ENCODE measurements around the gene ASB11. TPM values are rescaled to one million over a fixed set of nuclear protein-coding genes. Genes with fewer than 3 reads are reported as not detected.

The ASB11 gene
- total RNA-seq, 1 donor from 2014 or later, result not detected

DNA sequence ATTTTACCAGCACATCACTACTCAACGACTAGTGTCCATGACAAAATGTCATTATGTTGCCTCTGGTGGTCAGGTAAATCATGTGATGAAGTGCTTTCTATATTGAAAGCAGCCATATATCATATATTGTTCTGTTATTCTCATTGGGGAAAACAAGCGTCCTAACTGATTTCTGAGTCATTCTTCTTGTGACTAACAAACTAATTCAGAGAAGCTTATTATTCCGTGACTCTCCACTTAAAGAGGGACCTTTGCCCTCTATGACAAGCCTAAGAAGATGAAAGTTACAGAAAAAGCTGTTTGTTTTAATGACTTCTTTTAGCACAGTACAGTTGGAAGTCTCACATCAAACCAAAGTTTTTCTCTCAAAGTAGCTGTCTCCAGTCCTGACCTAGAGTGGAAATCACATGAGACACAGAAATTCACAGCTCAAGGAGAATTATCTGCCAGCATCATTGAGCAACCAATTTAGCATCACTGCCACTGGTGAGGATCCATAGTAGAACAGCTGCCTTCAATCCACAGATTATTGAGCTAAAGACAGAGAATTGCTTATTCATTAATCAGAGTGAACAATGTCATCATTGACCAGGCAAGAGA, 81.9 kb downstream of the ASB11 start:
- DNase-seq (ENCODE audit: low read depth in 2 of 2), result no peak

Other genes starting within 250 kb of the ASB11 start
- 2.9 and 4.1 TPM in 2 replicates for gene ASB9, start 45.6 kb downstream of the ASB11 start, total RNA-seq
- gene PIGA, start 19.9 kb upstream of the ASB11 start, total RNA-seq, result 7.6 and 8.2 TPM in 2 replicates
- 0.26 and 0.51 TPM in 2 replicates for gene VEGFD, start 68.8 kb upstream of the ASB11 start, total RNA-seq
- 98.9 and 117 TPM in 2 replicates for gene PIR, start 177.7 kb upstream of the ASB11 start, total RNA-seq
- 68.9 and 119 TPM in 2 replicates for gene BMX, start 185.2 kb upstream of the ASB11 start, total RNA-seq

Measured in dermis microvascular lymphatic vessel endothelial cell (primary cell).